Psoas muscle (tissue), 8 donors: Measurements from ENCODE around the gene STX16. TPM values are rescaled to one million over a fixed set of nuclear protein-coding genes. Genes with fewer than 3 reads are reported as not detected.

Experiments used
- ATAC-seq, 4 donors: fragments of 200-7000 bp; cut with Tn5 transposase; one replicate each; pipeline ENCODE4 v1.9.1; 2020; ENCODE audit warnings: moderate library complexity in 3 of 4, mild to moderate bottlenecking in 2 of 4
- DNase-seq, 2 donors: peaks; one replicate each; pipeline ENCODE4 v3.0.0-alpha.2; 2020
- H3K27ac ChIP-seq: fragments of 200-600 bp; one replicate; pipeline ENCODE4 v1.8.0; 2022
- H3K27me3 ChIP-seq, 3 donors: fragments of 200-600 bp in 1 of 3; one replicate each; pipeline versions ENCODE4 v1.6.1 to v1.8.0; 2013 to 2022; ENCODE audit warnings: low read length in 2 of 3, mild to moderate bottlenecking in 2 of 3, moderate library complexity in 1 of 3; ENCODE audit not compliant: insufficient read depth in 3 of 3
- H3K36me3 ChIP-seq, 2 donors: fragments of 200-600 bp in 1 of 2; one replicate each; pipeline versions ENCODE4 v1.6.1 to v1.8.0; 2013 to 2022; ENCODE audit warnings: low read depth in 1 of 2, mild to moderate bottlenecking in 1 of 2, moderate library complexity in 1 of 2; ENCODE audit not compliant: insufficient read depth in 1 of 2
- H3K4me1 ChIP-seq: fragments of 200-600 bp; one replicate; pipeline ENCODE4 v1.8.0; 2022
- H3K4me3 ChIP-seq: fragments of 200-600 bp; one replicate; pipeline ENCODE4 v1.8.0; 2022; ENCODE audit warnings: mild to moderate bottlenecking
- H3K9me3 ChIP-seq: fragments of 200-600 bp; one replicate; pipeline ENCODE4 v1.8.0; 2022
- WGBS, 3 donors: extraction: QIAGEN DNeasy Blood & Tissue Kit; methylation state at CpG; one replicate each; pipeline versions ENCODE4 v1.1.6 to v1.1.7; 2013; 5-methylcytosine and 5-hydroxymethylcytosine counted together
- intact Hi-C, 2 donors: fragments of 100-400 bp; cut with DNase I; formaldehyde crosslinking; loops; one replicate each; pipeline versions ENCODE4 v1.11.0 to v1.14.2; 2022
- polyA plus RNA-seq, 3 donors: library from polyadenylated mRNA; stranded (reverse); fragments of 200-250 nt; gene quantifications; one replicate each; pipeline ENCODE4 v1.2.3, GENCODE V29; 2013
- total RNA-seq, 4 donors: library from RNA; stranded (reverse); fragmentation: NEBNext Ultra II Directional in 2 of 4; extraction: Animal tissue kit (Norgen Biotek cat#: 25700) in 2 of 4; gene quantifications; one replicate each; pipeline versions ENCODE4 v1.2.1 to v1.2.4, GENCODE V29; 2021 to 2023
- TF ChIP-seq, protein P1 (sequence below): fragments of 200-600 bp; IDR thresholded peaks from one replicate; pipeline ENCODE4 v1.8.0; 2022; ENCODE audit warnings: antibody characterized with exemption
- donor health status: healthy with polysubstance abuse.
- donor health status: DM: no; HTN: no; CAD: no; lungs with moderate emphysema.
- donor health status: Bipolar disorder and iron deficiency.
- donor health status: healthy.
- donor health status: DM: yes; HTN: yes; CAD: no.
- donor health status: DM: no; HTN: no; CAD: no.
- donor health status: DM: no; HTN: no; CAD: no.
- donor health status: DM: yes; HTN: yes; CAD: no.

The STX16 gene
- total and polyA plus RNA-seq, 7 donors = 17.5 to 58.1 (median 20.0) TPM

DNA sequence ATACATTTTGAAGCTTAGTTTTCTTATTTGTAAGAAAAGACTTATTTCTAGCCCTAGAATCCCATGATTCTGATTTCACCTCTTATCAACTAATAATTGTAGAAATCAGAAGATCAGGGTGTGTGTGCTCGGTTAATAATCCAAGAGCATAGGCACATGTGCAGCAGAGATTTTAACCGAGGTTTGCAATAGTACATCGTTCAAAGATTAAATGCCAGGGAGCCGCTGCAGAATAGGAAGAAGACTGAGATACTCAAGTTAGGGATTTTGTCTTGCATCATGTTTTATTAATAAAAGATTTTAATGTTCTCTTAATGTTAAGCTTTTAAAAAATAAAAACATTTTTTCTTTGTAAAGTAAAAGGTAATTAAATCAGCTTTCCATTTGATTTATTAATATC lies 6.9 kb downstream of the STX16 start:
- ATAC-seq (no peak), DNase-seq (no peak)
- 26 to 38% (median 26%) methylated on average over 4 of the region's 4 CpGs for WGBS, 3 donors
- no peak overlapping the region for H3K27ac ChIP-seq
- H3K36me3 ChIP-seq = peaks cover 0 to 4% of the 10 kb centered on the region in 2 donors
- intact Hi-C loops = loop anchor here in 1 of 2 donors (10.0 kb wide), 1 partner anchor 177 kb away; no protein-coding TSS in a partner anchor
- H3K4me1 ChIP-seq = peaks cover 76% of the 10 kb centered on the region
- TF ChIP-seq, protein P1, sequence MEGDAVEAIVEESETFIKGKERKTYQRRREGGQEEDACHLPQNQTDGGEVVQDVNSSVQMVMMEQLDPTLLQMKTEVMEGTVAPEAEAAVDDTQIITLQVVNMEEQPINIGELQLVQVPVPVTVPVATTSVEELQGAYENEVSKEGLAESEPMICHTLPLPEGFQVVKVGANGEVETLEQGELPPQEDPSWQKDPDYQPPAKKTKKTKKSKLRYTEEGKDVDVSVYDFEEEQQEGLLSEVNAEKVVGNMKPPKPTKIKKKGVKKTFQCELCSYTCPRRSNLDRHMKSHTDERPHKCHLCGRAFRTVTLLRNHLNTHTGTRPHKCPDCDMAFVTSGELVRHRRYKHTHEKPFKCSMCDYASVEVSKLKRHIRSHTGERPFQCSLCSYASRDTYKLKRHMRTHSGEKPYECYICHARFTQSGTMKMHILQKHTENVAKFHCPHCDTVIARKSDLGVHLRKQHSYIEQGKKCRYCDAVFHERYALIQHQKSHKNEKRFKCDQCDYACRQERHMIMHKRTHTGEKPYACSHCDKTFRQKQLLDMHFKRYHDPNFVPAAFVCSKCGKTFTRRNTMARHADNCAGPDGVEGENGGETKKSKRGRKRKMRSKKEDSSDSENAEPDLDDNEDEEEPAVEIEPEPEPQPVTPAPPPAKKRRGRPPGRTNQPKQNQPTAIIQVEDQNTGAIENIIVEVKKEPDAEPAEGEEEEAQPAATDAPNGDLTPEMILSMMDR = no peak
- no peaks in the 10 kb centered on the region for H3K27me3 ChIP-seq
- H3K9me3 ChIP-seq = no peaks in the 10 kb centered on the region
- H3K4me3 ChIP-seq = no peak overlapping the region

DNA sequence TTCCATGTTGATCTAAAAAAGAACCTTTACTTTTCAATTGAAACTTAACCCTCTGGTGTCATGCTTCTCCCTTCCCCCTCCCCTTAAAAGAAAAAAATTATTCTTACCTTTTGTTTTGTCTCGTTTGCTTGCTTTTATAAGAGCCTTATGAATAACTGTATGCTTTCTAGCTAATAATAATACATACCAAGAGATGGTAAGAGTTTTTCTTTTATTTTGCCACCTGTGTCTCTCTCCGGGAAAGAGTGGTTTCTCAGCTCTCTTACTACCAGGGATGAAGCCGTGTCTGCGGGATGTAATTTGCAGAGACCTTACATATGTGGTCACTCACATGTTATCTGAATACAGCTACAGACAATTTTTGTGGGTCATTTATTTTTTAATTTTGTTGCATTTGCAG lies 7.7 kb downstream of the STX16 start:
- Histone ChIP-seq H3K4me3 (no peak overlapping the region), H3K9me3 (no peaks in the 10 kb centered on the region), H3K27me3 (no peaks in the 10 kb centered on the region), H3K4me1 (peaks cover 69% of the 10 kb centered on the region), H3K36me3 (peaks cover 0 to 8% of the 10 kb centered on the region in 2 donors), H3K27ac (no peak overlapping the region)
- TF ChIP-seq, protein P1 = no peak
- 52 to 73% (median 65%) methylated on average over 4 of the region's 4 CpGs for WGBS, 3 donors
- ATAC-seq (no peak), DNase-seq (no peak)
- intact Hi-C loops = loop anchor here in 1 of 2 donors (10.0 kb wide), 1 partner anchor 176 kb away; no protein-coding TSS in a partner anchor

DNA sequence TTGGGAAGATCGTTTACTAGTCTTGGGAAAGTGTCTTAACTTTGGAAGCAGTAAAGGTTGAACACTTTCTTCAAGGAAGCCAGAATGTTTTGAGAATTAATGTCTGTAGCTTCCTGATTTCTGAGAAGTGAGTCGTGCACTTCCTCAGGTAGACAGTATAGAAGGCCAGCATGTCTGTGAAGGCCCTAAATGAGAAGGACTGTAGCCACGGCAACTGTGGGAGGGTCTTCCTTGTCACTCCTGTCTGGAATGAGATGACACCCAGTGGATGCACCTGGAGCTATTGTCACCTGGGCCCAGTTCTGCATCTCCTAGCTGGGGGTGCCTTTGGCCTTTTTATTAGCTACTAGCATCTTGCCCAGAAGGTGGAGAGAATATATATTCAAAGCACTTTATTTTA lies 8.8 kb downstream of the STX16 start:
- DNase-seq = no peak
- Histone ChIP-seq H3K4me3 (no peak overlapping the region), H3K27ac (no peak overlapping the region), H3K36me3 (peaks cover 0 to 15% of the 10 kb centered on the region in 2 donors), H3K27me3 (no peaks in the 10 kb centered on the region), H3K9me3 (no peaks in the 10 kb centered on the region), H3K4me1 (peaks cover 61% of the 10 kb centered on the region)
- WGBS, 3 donors = 51 to 58% (median 58%) methylated on average over 3 of the region's 3 CpGs
- no peak for ATAC-seq
- TF ChIP-seq, protein P1 = no peak
- intact Hi-C loops = loop anchor here in 1 of 2 donors (10.0 kb wide), 1 partner anchor 175 kb away; no protein-coding TSS in a partner anchor

DNA sequence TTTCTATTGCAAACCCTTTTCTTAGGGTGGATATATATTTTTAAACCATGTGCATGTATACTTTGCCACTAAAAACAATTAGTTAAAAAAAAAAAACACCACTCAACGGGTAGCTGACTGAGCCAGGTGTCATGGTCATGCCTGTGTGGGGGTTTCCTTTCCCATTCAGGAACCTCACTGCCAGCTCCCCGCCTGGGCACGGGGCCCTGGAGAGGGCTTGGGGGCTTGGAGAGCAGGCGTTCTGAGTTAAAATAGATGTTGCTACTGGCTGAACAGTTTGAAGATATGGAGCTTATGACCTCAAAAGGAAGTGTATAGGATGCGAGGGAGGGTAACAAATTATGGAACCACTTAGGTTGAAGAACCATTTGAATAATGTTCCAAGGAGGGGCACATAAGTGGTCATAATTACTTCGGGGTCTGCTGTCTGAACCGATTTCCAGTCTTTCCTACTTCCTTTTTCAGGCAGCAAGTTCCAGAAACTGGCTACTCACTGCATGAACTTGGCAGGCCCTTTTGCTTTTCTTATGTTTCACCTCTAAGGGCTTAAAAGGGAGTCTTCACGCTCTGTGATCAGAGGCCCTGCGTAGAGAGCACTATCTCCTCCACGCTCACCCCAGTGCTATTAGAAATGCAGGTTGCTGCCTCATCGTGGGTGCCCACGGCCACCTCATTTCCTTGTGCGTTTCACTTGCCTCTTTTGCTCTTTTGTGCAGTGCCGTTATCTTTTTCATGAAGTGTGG lies 9.9 kb downstream of the STX16 start:
- DNase-seq (no peak), ATAC-seq (no peak)
- Histone ChIP-seq H3K27me3 (no peaks in the 10 kb centered on the region), H3K27ac (peak overlapping the region; percentile 70), H3K4me1 (peaks cover 62% of the 10 kb centered on the region), H3K9me3 (no peaks in the 10 kb centered on the region), H3K36me3 (peaks cover 0 to 15% of the 10 kb centered on the region in 2 donors), H3K4me3 (no peak overlapping the region)
- intact Hi-C loops = no loop called here
- WGBS, 3 donors = 45 to 57% (median 56%) methylated on average over 14 of the region's 14 CpGs
- TF ChIP-seq, protein P1 = no peak
